ENCODE results near the gene ZCCHC7. TPM values are rescaled to one million over a fixed set of nuclear protein-coding genes. Genes with fewer than 3 reads are reported as not detected.

The ZCCHC7 gene
- polyA plus RNA-seq, 3 donors, result 8.7 to 12.9 (median 12.5) TPM

GRCh38 chr9:37364751-37365360 is 244.5 kb downstream of the ZCCHC7 start:
- no peaks in the 10 kb centered on the region for H3K4me1 Mint-ChIP-seq
- intact Hi-C loops (cut with micrococcal nuclease), result no loop called here
- Histone ChIP-seq H4K20me1 (ENCODE audit: insufficient read depth, low read length) (no peaks in the 10 kb centered on the region), H3K9me3 (replicated peaks in 1 of 2; ENCODE audit: control insufficient read depth in 1 of 2, insufficient read depth in 1 of 2, low read length in 2 of 2) (no peaks in the 10 kb centered on the region), H3K4me3 (replicated peaks in 1 of 3; ENCODE audit: low read depth in 2 of 3, low read length in 3 of 3) (no peak overlapping the region), H3K27ac (ENCODE audit: low read depth in 1 of 2, low read length in 2 of 2) (no peak overlapping the region), H3K79me2 (ENCODE audit: insufficient read depth, low read length) (no peaks in the 10 kb centered on the region), H3K36me3 (replicated peaks in 1 of 2; ENCODE audit: control insufficient read depth in 1 of 2, insufficient read depth in 2 of 2, low read length in 2 of 2) (no peaks in the 10 kb centered on the region), H2AFZ (ENCODE audit: insufficient read depth, low read depth, low read length, poor library complexity, severe bottlenecking) (no peak overlapping the region), H3K27me3 (ENCODE audit: control insufficient read depth in 2 of 2, insufficient read depth in 2 of 2, low read length in 2 of 2) (no peaks in the 10 kb centered on the region), H3K4me2 (replicated peaks; ENCODE audit: extremely low read depth, low read length, poor library complexity, severe bottlenecking) (no peak overlapping the region), H3K4me1 (ENCODE audit: control insufficient read depth in 1 of 2, insufficient read depth in 2 of 2, low read length in 2 of 2) (no peaks in the 10 kb centered on the region), H3K9ac (ENCODE audit: insufficient read depth, low read length, poor library complexity, severe bottlenecking) (no peak overlapping the region)
- DNase-seq, result no peak
- no peak overlapping the region for H3K27ac Mint-ChIP-seq
- H3K4me3 Mint-ChIP-seq, result no peak overlapping the region
- H3K9me3 Mint-ChIP-seq, result peaks cover 0 to 1% (median 0%) of the 10 kb centered on the region in 7 donors
- TF ChIP-seq, protein P1, sequence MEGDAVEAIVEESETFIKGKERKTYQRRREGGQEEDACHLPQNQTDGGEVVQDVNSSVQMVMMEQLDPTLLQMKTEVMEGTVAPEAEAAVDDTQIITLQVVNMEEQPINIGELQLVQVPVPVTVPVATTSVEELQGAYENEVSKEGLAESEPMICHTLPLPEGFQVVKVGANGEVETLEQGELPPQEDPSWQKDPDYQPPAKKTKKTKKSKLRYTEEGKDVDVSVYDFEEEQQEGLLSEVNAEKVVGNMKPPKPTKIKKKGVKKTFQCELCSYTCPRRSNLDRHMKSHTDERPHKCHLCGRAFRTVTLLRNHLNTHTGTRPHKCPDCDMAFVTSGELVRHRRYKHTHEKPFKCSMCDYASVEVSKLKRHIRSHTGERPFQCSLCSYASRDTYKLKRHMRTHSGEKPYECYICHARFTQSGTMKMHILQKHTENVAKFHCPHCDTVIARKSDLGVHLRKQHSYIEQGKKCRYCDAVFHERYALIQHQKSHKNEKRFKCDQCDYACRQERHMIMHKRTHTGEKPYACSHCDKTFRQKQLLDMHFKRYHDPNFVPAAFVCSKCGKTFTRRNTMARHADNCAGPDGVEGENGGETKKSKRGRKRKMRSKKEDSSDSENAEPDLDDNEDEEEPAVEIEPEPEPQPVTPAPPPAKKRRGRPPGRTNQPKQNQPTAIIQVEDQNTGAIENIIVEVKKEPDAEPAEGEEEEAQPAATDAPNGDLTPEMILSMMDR (IDR thresholded peaks at IDR 0.05), result no peak
- no peaks in the 10 kb centered on the region for H3K27me3 Mint-ChIP-seq (ENCODE audit: low read depth in 3 of 3)
- WGBS (ENCODE audit: insufficient coverage), result no CpG with 5 or more reads among the region's 4 CpGs
- H3K36me3 Mint-ChIP-seq, result no peaks in the 10 kb centered on the region

DNA sequence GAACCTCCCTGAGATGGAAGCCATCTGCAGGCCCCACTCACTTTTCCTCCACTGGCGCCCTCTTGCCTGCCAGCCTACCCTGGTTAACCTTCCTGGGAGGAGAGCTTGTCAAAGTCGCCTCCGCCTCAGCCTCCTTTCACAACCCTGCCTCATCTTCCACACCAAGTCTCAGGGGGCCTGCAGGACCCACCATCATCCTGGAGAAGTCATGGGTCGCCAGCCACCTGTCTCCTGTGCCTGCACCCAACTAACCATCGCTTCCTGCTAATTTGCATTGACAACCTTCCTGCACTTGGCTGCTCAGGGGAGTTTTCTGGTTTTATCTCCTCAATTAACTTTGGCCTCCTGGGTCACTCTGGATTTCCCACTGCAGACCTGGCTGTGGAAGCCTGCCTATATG is 249.3 kb downstream of the ZCCHC7 start:
- H3K27ac ChIP-seq (ENCODE audit: low read depth in 1 of 2, low read length in 2 of 2), result no peak overlapping the region
- TF ChIP-seq, protein P1 (IDR thresholded peaks at IDR 0.05), result no peak
- no peak overlapping the region for H3K4me3 ChIP-seq (replicated peaks in 1 of 3; ENCODE audit: low read depth in 2 of 3, low read length in 3 of 3)
- no peak overlapping the region for H3K9ac ChIP-seq (ENCODE audit: insufficient read depth, low read length, poor library complexity, severe bottlenecking)
- intact Hi-C loops (cut with micrococcal nuclease), result no loop called here
- Mint-ChIP-seq H3K4me1 (peaks cover 3% of the 10 kb centered on the region), H3K27me3 (ENCODE audit: low read depth in 3 of 3) (peaks cover 2 to 8% (median 3%) of the 10 kb centered on the region in 3 donors), H3K4me3 (no peak overlapping the region), H3K36me3 (no peaks in the 10 kb centered on the region), H3K9me3 (peaks cover 0 to 1% (median 0%) of the 10 kb centered on the region in 7 donors), H3K27ac (no peak overlapping the region)
- H2AFZ ChIP-seq (ENCODE audit: insufficient read depth, low read depth, low read length, poor library complexity, severe bottlenecking), result no peak overlapping the region
- no peaks in the 10 kb centered on the region for H3K9me3 ChIP-seq (replicated peaks in 1 of 2; ENCODE audit: control insufficient read depth in 1 of 2, insufficient read depth in 1 of 2, low read length in 2 of 2)
- no peaks in the 10 kb centered on the region for H3K36me3 ChIP-seq (replicated peaks in 1 of 2; ENCODE audit: control insufficient read depth in 1 of 2, insufficient read depth in 2 of 2, low read length in 2 of 2)
- no peak overlapping the region for H3K4me2 ChIP-seq (replicated peaks; ENCODE audit: extremely low read depth, low read length, poor library complexity, severe bottlenecking)
- H3K27me3 ChIP-seq (ENCODE audit: control insufficient read depth in 2 of 2, insufficient read depth in 2 of 2, low read length in 2 of 2), result no peaks in the 10 kb centered on the region
- no peaks in the 10 kb centered on the region for H4K20me1 ChIP-seq (ENCODE audit: insufficient read depth, low read length)
- H3K79me2 ChIP-seq (ENCODE audit: insufficient read depth, low read length), result no peaks in the 10 kb centered on the region
- no peaks in the 10 kb centered on the region for H3K4me1 ChIP-seq (ENCODE audit: control insufficient read depth in 1 of 2, insufficient read depth in 2 of 2, low read length in 2 of 2)
- DNase-seq, result no peak
- 92% methylated on average over 5 of the region's 5 CpGs for WGBS (ENCODE audit: insufficient coverage)
